ENCODE results near the gene ALDH16A1. TPM values are rescaled to one million over a fixed set of nuclear protein-coding genes. Genes with fewer than 3 reads are reported as not detected.

The ALDH16A1 gene
- total and polyA plus RNA-seq, 2 of the 4 experiments (the other 2 are of a cell fraction): 10.4 to 12.9 TPM

- TF ChIP-seq ELK1 (IDR thresholded peaks at IDR 0.05; ENCODE audit: borderline replicate concordance, low read depth, low read length) (no peak), POLR2A (IDR thresholded peaks at IDR 0.05; ENCODE audit: low read depth, low read length) (no peak)
Measured at GRCh38 chr19:49473868-49474541, 21.0 kb downstream of the ALDH16A1 start, which contains the start of gene FLT3LG (continued).

- no TSS peak for BruUV-seq (replicated peaks)
- H2AK9ac ChIP-seq (replicated peaks; ENCODE audit: low read depth, low read length, poor library complexity): peak overlapping the region; percentile 96
- 12% methylated on average over 10 of the region's 11 CpGs; no CpG with 5 or more reads in 1 of the 2 experiments for WGBS, 2 experiments (ENCODE audit: extremely low coverage in 2 of 2, insufficient read length in 1 of 2)
- peaks cover 12% of the 10 kb centered on the region; the same call in 1 of the 2 replicates for H3K9me1 ChIP-seq (ENCODE audit: insufficient read depth, low read length)
- peak overlapping the region; percentile 40 for H3K56ac ChIP-seq (ENCODE audit: extremely low read depth, insufficient read depth, low read length)
- peak overlapping the region; percentile 58; the same call in 1 of the 3 replicates for H2BK15ac ChIP-seq (ENCODE audit: low read depth, low read length)
- H4K20me1 ChIP-seq (ENCODE audit: insufficient read depth, low read length): no peaks in the 10 kb centered on the region
- in situ Hi-C loops (cut with MboI; ENCODE audit: low sequenced_read_pairs): no loop called here
- peak overlapping the region; percentile 78 for H4K5ac ChIP-seq (ENCODE audit: low read depth, low read length)
- ATAC-seq (ENCODE audit: low read depth) (peak; percentile 16), DNase-seq (no peak)
- peak overlapping the region; percentile 59 for H3K4me3 ChIP-seq (ENCODE audit: insufficient read depth, low read depth, low read length)
- peak overlapping the region; percentile 69 for H3K23ac ChIP-seq (ENCODE audit: low read depth, low read length)
- H3K18ac ChIP-seq (ENCODE audit: low read depth, low read length): peak overlapping the region; percentile 65; the same call in 1 of the 2 replicates
- peak overlapping the region; percentile 96 for H2AFZ ChIP-seq (replicated peaks; ENCODE audit: low read length, poor library complexity)
- H3K4me2 ChIP-seq (ENCODE audit: low read depth, low read length): peak overlapping the region; percentile 93
- H4K91ac ChIP-seq (ENCODE audit: insufficient read depth, low read depth, low read length): peak overlapping the region; percentile 81
- ChIA-PET POLR2A (ENCODE audit: unreplicated experiment) (no interaction called here), CTCF (interaction anchor here (1.2 kb wide), 1 partner anchor 21 kb away, joined by 4 read pairs; the partner anchor contains the start of gene ALDH16A1)
- dilution Hi-C loops (cut with HindIII; ENCODE audit: low sequenced_read_pairs, unreplicated experiment): no loop called here
- H3K14ac ChIP-seq (replicated peaks; ENCODE audit: low read depth, low read length): peak overlapping the region; percentile 92
- H2BK20ac ChIP-seq (ENCODE audit: low read depth, low read length): 0 out of 2 replicates have a peak overlapping the region, but pooled peaks have one; percentile 48
- peaks cover 11% of the 10 kb centered on the region; the same call in 1 of the 2 replicates for H3K4me1 ChIP-seq (ENCODE audit: control insufficient read depth, insufficient read depth, low read length)
- H3K27me3 ChIP-seq (ENCODE audit: control insufficient read depth, insufficient read depth, low read length): no peaks in the 10 kb centered on the region
- no peaks in the 10 kb centered on the region for H3K9me3 ChIP-seq (ENCODE audit: control insufficient read depth, insufficient read depth, low read length)
- peak overlapping the region; percentile 5 for H2BK5ac ChIP-seq (ENCODE audit: low read depth, low read length, poor library complexity, severe bottlenecking)
- H3K36me3 ChIP-seq (ENCODE audit: control insufficient read depth, insufficient read depth, low read length): peaks cover 1% of the 10 kb centered on the region; the same call in 1 of the 2 replicates
- peak overlapping the region; percentile 96 for H3K4ac ChIP-seq (ENCODE audit: low read depth, low read length)
- H4K8ac ChIP-seq (ENCODE audit: low read depth in 2 of 2, low read length in 2 of 2): peak overlapping the region; percentile 85 to 96
- peaks cover 0 to 8% of the 10 kb centered on the region in 2 experiments; a peak in 2 of 4 replicates for H3K79me1 ChIP-seq (ENCODE audit: low read depth in 1 of 2, low read length in 2 of 2)
- H3K27ac ChIP-seq (ENCODE audit: insufficient read depth, low read length): peak overlapping the region; percentile 49
- peak overlapping the region; percentile 82 for H3K9ac ChIP-seq (ENCODE audit: low read depth, low read length)
- peak overlapping the region; percentile 99 for H2AK5ac ChIP-seq (ENCODE audit: low read depth, low read length)
- intact Hi-C loops (cut with micrococcal nuclease): loop anchor here (1.0 kb wide), 2 partner anchors 73 to 96 kb away; no protein-coding TSS in a partner anchor
- H2BK120ac ChIP-seq (ENCODE audit: low read depth, low read length): peak overlapping the region; percentile 70
- TF ChIP-seq MAFK (IDR thresholded peaks at IDR 0.05; ENCODE audit: low read depth, low read length) (no peak), MAZ (IDR thresholded peaks at IDR 0.05; ENCODE audit: borderline replicate concordance, low read depth, low read length) (no peak), USF2 (IDR thresholded peaks at IDR 0.05; ENCODE audit: low read depth, low read length) (no peak), NFE2L2 (IDR thresholded peaks at IDR 0.05; ENCODE audit: low read depth, low read length) (no peak), RAD21 (IDR thresholded peaks at IDR 0.05; ENCODE audit: low read length) (no peak), BHLHE40 (IDR thresholded peaks at IDR 0.05; ENCODE audit: low read depth, low read length) (no peak), CEBPB (IDR thresholded peaks at IDR 0.05; ENCODE audit: low read depth, low read length) (no peak), CHD1 (IDR thresholded peaks at IDR 0.05; ENCODE audit: low read depth, low read length) (no peak), RFX5 (IDR thresholded peaks at IDR 0.05; ENCODE audit: low read depth, low read length) (no peak), CTCF (conservative IDR thresholded peaks at IDR 0.05; ENCODE audit: low read depth, low read length) (no peak)
Measured at GRCh38 chr19:49474542-49474924, 21.5 kb downstream of the ALDH16A1 start.

All from IMR-90 (cell line).